ENCODE results near the gene TBL1X.

DNA sequence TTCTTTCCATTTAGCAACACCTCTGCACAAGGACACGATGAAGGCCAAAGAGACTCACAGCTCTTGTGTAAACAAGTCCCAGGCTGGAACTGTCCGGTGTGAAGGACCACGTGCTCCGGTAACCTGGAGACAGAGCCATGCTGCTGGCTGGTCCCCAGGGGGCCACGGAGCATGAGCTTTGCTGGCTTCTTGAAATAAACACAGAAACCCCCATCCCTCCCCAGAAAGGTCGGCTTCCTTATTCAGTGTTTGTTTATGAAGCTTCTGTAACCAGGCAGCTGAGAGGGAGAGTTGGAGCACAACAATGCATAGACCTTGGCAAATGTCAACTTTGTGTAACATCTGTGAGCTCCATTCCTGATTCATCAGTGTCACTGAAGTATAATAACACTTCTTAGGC is 191.4 kb downstream of the TBL1X start:
- TF ChIP-seq, protein P1, sequence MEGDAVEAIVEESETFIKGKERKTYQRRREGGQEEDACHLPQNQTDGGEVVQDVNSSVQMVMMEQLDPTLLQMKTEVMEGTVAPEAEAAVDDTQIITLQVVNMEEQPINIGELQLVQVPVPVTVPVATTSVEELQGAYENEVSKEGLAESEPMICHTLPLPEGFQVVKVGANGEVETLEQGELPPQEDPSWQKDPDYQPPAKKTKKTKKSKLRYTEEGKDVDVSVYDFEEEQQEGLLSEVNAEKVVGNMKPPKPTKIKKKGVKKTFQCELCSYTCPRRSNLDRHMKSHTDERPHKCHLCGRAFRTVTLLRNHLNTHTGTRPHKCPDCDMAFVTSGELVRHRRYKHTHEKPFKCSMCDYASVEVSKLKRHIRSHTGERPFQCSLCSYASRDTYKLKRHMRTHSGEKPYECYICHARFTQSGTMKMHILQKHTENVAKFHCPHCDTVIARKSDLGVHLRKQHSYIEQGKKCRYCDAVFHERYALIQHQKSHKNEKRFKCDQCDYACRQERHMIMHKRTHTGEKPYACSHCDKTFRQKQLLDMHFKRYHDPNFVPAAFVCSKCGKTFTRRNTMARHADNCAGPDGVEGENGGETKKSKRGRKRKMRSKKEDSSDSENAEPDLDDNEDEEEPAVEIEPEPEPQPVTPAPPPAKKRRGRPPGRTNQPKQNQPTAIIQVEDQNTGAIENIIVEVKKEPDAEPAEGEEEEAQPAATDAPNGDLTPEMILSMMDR (IDR thresholded peaks at IDR 0.05), result no peak
- TF ChIP-seq POLR2A (IDR thresholded peaks at IDR 0.05), result no peak
